Measurements from ENCODE around the gene OSBPL3.
"Not testable (repeated sequence)": the region's sequence is repeated elsewhere in the genome, so short reads cannot be mapped to it uniquely, and the experiment has no call there.

OSBPL3 gene

GRCh38 chr7:24916463-24917040, 63.4 kb downstream of the OSBPL3 start:
- no peak for DNase-seq

- DNase-seq: no peak
Observed at GRCh38 chr7:24914465-24914859, 65.5 kb downstream of the OSBPL3 start.

- DNase-seq: no peak
Observed at GRCh38 chr7:24913801-24914464, 66.0 kb downstream of the OSBPL3 start.

GRCh38 chr7:24912874-24913514, 67.0 kb downstream of the OSBPL3 start:
- no peak for DNase-seq

GRCh38 chr7:24912424-24912823, 67.6 kb downstream of the OSBPL3 start:
- DNase-seq: no peak

- no peak for DNase-seq
Observed at GRCh38 chr7:24911213-24911603, 68.8 kb downstream of the OSBPL3 start.

GRCh38 chr7:24910551-24911212, 69.3 kb downstream of the OSBPL3 start:
- DNase-seq: no peak

- no peak for DNase-seq
Observed at GRCh38 chr7:24908727-24909126, 71.3 kb downstream of the OSBPL3 start.

GRCh38 chr7:24908166-24908565, 71.8 kb downstream of the OSBPL3 start:
- DNase-seq: no peak

GRCh38 chr7:24907311-24907886, 72.6 kb downstream of the OSBPL3 start:
- no peak for DNase-seq

GRCh38 chr7:24905996-24906770, 73.8 kb downstream of the OSBPL3 start:
- DNase-seq: no peak

- DNase-seq: not testable (repeated sequence)
Observed at GRCh38 chr7:24903992-24904391, 76.0 kb downstream of the OSBPL3 start.

GRCh38 chr7:24903559-24903958, 76.4 kb downstream of the OSBPL3 start:
- DNase-seq: no peak

GRCh38 chr7:24902931-24903330, 77.0 kb downstream of the OSBPL3 start:
- no peak for DNase-seq

GRCh38 chr7:24902276-24902675, 77.7 kb downstream of the OSBPL3 start:
- DNase-seq: no peak

GRCh38 chr7:24899905-24900304, 80.1 kb downstream of the OSBPL3 start:
- DNase-seq: no peak

GRCh38 chr7:24899161-24899560, 80.8 kb downstream of the OSBPL3 start:
- no peak for DNase-seq

GRCh38 chr7:24898691-24899090, 81.3 kb downstream of the OSBPL3 start:
- no peak for DNase-seq

- no peak for DNase-seq
Observed at GRCh38 chr7:24896031-24896501, 83.9 kb downstream of the OSBPL3 start.

- no peak for DNase-seq
Observed at GRCh38 chr7:24894429-24895221, 85.4 kb downstream of the OSBPL3 start.

- DNase-seq: no peak
Observed at GRCh38 chr7:24891311-24891735, 88.7 kb downstream of the OSBPL3 start.

GRCh38 chr7:24889611-24890010, 90.4 kb downstream of the OSBPL3 start:
- DNase-seq: no peak

All from DMS79 treated with DMSO at 0.1 percent for 48 hours (cell line).